OCI-LY1 (cell line): ENCODE measurements around the gene TCF4.

Experiments
- H2AFZ ChIP-seq: fragments of 200-600 bp; sonication (generic), shearing (Covaris generic); 2 replicates; pipeline ENCODE4 v1.6.0; 2014; ENCODE audit warnings: antibody characterized with exemption, mild to moderate bottlenecking, low read length
- H3F3A ChIP-seq: fragments of 200-600 bp; sonication (generic), shearing (Covaris generic); 2 replicates; pipeline ENCODE4 v1.6.0; 2014; ENCODE audit warnings: mild to moderate bottlenecking, antibody characterized with exemption, low read length, moderate library complexity; ENCODE audit not compliant: insufficient read depth
- H3K27ac ChIP-seq: fragments of 200-600 bp; sonication (generic); 2 replicates; pipeline ENCODE4 v1.5.1; 2014; ENCODE audit warnings: low read length, mixed run types, mild to moderate bottlenecking, low read depth; ENCODE audit not compliant: poor library complexity, severe bottlenecking
- H3K27me3 ChIP-seq: fragments of 200-600 bp; sonication (generic); 2 replicates; pipeline ENCODE4 v1.6.0; 2014; ENCODE audit warnings: antibody characterized with exemption, mild to moderate bottlenecking, low read length, moderate library complexity; ENCODE audit not compliant: insufficient read depth
- H3K36me3 ChIP-seq: fragments of 200-600 bp; sonication (generic); 2 replicates; pipeline ENCODE4 v1.6.1; 2014; ENCODE audit warnings: mild to moderate bottlenecking, antibody characterized with exemption, low read length, moderate library complexity, mixed read lengths; ENCODE audit not compliant: insufficient read depth
- H3K4me1 ChIP-seq: fragments of 200-600 bp; sonication (generic); 2 replicates; pipeline ENCODE4 v1.5.1; 2014; ENCODE audit warnings: mild to moderate bottlenecking, low read length, moderate library complexity; ENCODE audit not compliant: insufficient read depth, severe bottlenecking
- H3K4me2 ChIP-seq: fragments of 200-600 bp; sonication (generic), shearing (Covaris generic); 2 replicates; pipeline ENCODE4 v1.6.1; 2014; ENCODE audit warnings: low read length
- H3K4me3 ChIP-seq: fragments of 200-600 bp; sonication (generic); 2 replicates; pipeline ENCODE4 v1.5.1; 2014; ENCODE audit warnings: low read length, low read depth, mild to moderate bottlenecking, mixed read lengths; ENCODE audit not compliant: poor library complexity, severe bottlenecking
- H3K79me2 ChIP-seq: fragments of 200-600 bp; shearing (Covaris generic); 2 replicates; pipeline ENCODE4 v1.6.1; 2016; ENCODE audit warnings: mixed run types, low read length, mixed read lengths; ENCODE audit not compliant: insufficient read depth
- H3K9ac ChIP-seq: fragments of 200-600 bp; sonication (generic), shearing (Covaris generic); 2 replicates; pipeline ENCODE4 v1.6.1; 2014; ENCODE audit warnings: mild to moderate bottlenecking, low read length, mixed read lengths
- H3K9me2 ChIP-seq: fragments of 200-600 bp; sonication (generic), shearing (Covaris generic); 2 replicates; pipeline ENCODE4 v1.6.1; 2014; ENCODE audit warnings: low read depth, mild to moderate bottlenecking, low read length, mixed read lengths
- H3K9me3 ChIP-seq: fragments of 200-600 bp; shearing (Covaris generic); 2 replicates; pipeline ENCODE4 v1.6.1; 2014; ENCODE audit warnings: low read length, mixed read lengths
- H4K20me1 ChIP-seq: fragments of 200-600 bp; sonication (generic), shearing (Covaris generic); 2 replicates; pipeline ENCODE4 v1.6.0; 2016; ENCODE audit warnings: mild to moderate bottlenecking, low read length; ENCODE audit not compliant: insufficient read depth
- CTCF ChIP-seq: fragments of 200-600 bp; sonication (generic), shearing (Covaris generic); IDR thresholded peaks from 2 replicates; pipeline ENCODE4 v1.5.1; 2017; ENCODE audit warnings: mild to moderate bottlenecking, antibody characterized with exemption, low read length, moderate library complexity, mixed read lengths
- EZH2 ChIP-seq: fragments of 200-600 bp; sonication (generic), shearing (Covaris generic); IDR thresholded peaks from 2 replicates; pipeline ENCODE4 v1.8.0; 2017; ENCODE audit warnings: borderline replicate concordance, mixed run types, mild to moderate bottlenecking, antibody characterized with exemption, low read length, moderate library complexity, mixed read lengths

Gene TCF4

GRCh38 chr18:55356815-55357214 lies 231.2 kb downstream of the TCF4 start:
- Histone ChIP-seq H3K9me2 (no peaks in the 10 kb centered on the region), H4K20me1 (0 out of 2 replicates have a peak, but pooled peaks cover 2% of the 10 kb centered on the region), H3K9ac (no peak overlapping the region), H3K27me3 (no peaks in the 10 kb centered on the region), H3K79me2 (peaks cover 41% of the 10 kb centered on the region; the same call in 1 of the 2 replicates), H3K4me2 (no peak overlapping the region), H3K4me3 (no peak overlapping the region), H3K36me3 (peaks cover 26% of the 10 kb centered on the region), H3K27ac (no peak overlapping the region), H3K4me1 (peaks cover 64% of the 10 kb centered on the region), H2AFZ (no peak overlapping the region), H3K9me3 (no peaks in the 10 kb centered on the region), H3F3A (no peaks in the 10 kb centered on the region)
- TF ChIP-seq EZH2 (no peak), CTCF (no peak)

GRCh38 chr18:55355223-55355622 lies 232.8 kb downstream of the TCF4 start:
- Histone ChIP-seq H2AFZ (no peak overlapping the region), H4K20me1 (0 out of 2 replicates have a peak, but pooled peaks cover 2% of the 10 kb centered on the region), H3K27ac (no peak overlapping the region), H3K9me2 (no peaks in the 10 kb centered on the region), H3K4me2 (no peak overlapping the region), H3F3A (no peaks in the 10 kb centered on the region), H3K9me3 (no peaks in the 10 kb centered on the region), H3K4me3 (no peak overlapping the region), H3K4me1 (peaks cover 69% of the 10 kb centered on the region), H3K27me3 (no peaks in the 10 kb centered on the region), H3K36me3 (peaks cover 21% of the 10 kb centered on the region), H3K79me2 (peaks cover 47% of the 10 kb centered on the region; the same call in 1 of the 2 replicates), H3K9ac (no peak overlapping the region)
- TF ChIP-seq CTCF, result no peak
- TF ChIP-seq EZH2, result no peak

- no peak overlapping the region for H3K4me2 ChIP-seq
- peaks cover 69% of the 10 kb centered on the region for H3K4me1 ChIP-seq
- no peak overlapping the region for H2AFZ ChIP-seq
- H3K4me3 ChIP-seq, result no peak overlapping the region
- H3K27me3 ChIP-seq, result no peaks in the 10 kb centered on the region
- TF ChIP-seq CTCF (no peak), EZH2 (no peak)
- peaks cover 43% of the 10 kb centered on the region; the same call in 1 of the 2 replicates for H3K79me2 ChIP-seq
- H3K9me3 ChIP-seq, result no peaks in the 10 kb centered on the region
- peaks cover 20% of the 10 kb centered on the region for H3K36me3 ChIP-seq
- no peak overlapping the region for H3K27ac ChIP-seq
- H3K9ac ChIP-seq, result no peak overlapping the region
- no peaks in the 10 kb centered on the region for H3K9me2 ChIP-seq
- H3F3A ChIP-seq, result no peaks in the 10 kb centered on the region
- 0 out of 2 replicates have a peak, but pooled peaks cover 2% of the 10 kb centered on the region for H4K20me1 ChIP-seq
Measured at GRCh38 chr18:55354795-55355194, 233.2 kb downstream of the TCF4 start.
